Suprapubic skin (tissue), 4 donors: ENCODE measurements around the gene COPS7A. TPM values are rescaled to one million over a fixed set of nuclear protein-coding genes. Genes with fewer than 3 reads are reported as not detected.
A peak's percentile ranks its signal among the peaks of the same experiment; 100 is the strongest.
"Not testable (repeated sequence)": the region's sequence is repeated elsewhere in the genome, so short reads cannot be mapped to it uniquely, and the experiment has no call there.

Experiments
- DNase-seq, 2 donors: peaks; one replicate each; pipeline ENCODE4 v3.0.0-alpha.2; 2019; ENCODE audit warnings: low spot score in 2 of 2
- H3K27ac ChIP-seq: fragments of 200-600 bp; sonication (generic); one replicate; pipeline ENCODE4 v1.5.1; 2019
- H3K27me3 ChIP-seq: fragments of 200-600 bp; sonication (generic); one replicate; pipeline ENCODE4 v1.5.1; 2019
- H3K36me3 ChIP-seq: fragments of 200-600 bp; sonication (generic); one replicate; pipeline ENCODE4 v1.5.1; 2019
- H3K4me1 ChIP-seq: fragments of 200-600 bp; sonication (generic); one replicate; pipeline ENCODE4 v1.5.1; 2019
- H3K4me3 ChIP-seq: fragments of 200-600 bp; sonication (generic); one replicate; pipeline ENCODE4 v1.5.1; 2019; ENCODE audit warnings: mild to moderate bottlenecking
- H3K9me3 ChIP-seq: fragments of 200-600 bp; sonication (generic); one replicate; pipeline ENCODE4 v1.5.1; 2019
- CTCF ChIP-seq, 2 donors: fragments of 200-600 bp in 1 of 2; fragments of 450-650 bp in 1 of 2; sonication (generic) in 1 of 2; IDR thresholded peaks; one replicate each; pipeline ENCODE4 v1.5.1; 2016 to 2019; ENCODE audit warnings: antibody characterized with exemption in 2 of 2, mild to moderate bottlenecking in 1 of 2, moderate library complexity in 1 of 2
- EP300 ChIP-seq: sonication (generic); formaldehyde crosslinking; IDR thresholded peaks from one replicate; pipeline ENCODE4 v1.6.1; 2017; ENCODE audit warnings: antibody characterized with exemption
- POLR2A ChIP-seq, 2 donors: fragments of 450-650 bp; IDR thresholded peaks; one replicate each; pipeline ENCODE4 v1.6.1; 2017; ENCODE audit warnings: antibody characterized with exemption in 2 of 2, mild to moderate bottlenecking in 2 of 2, moderate library complexity in 2 of 2
- POLR2AphosphoS5 ChIP-seq, 3 donors: sonication (generic); formaldehyde crosslinking; IDR thresholded peaks; one replicate each; pipeline ENCODE4 v1.6.1; 2017; ENCODE audit warnings: antibody characterized with exemption in 3 of 3
- WGBS: methylation state at CpG from one replicate; pipeline ENCODE4 v1.1.5; 2018; 5-methylcytosine and 5-hydroxymethylcytosine counted together
- total RNA-seq, 4 donors: library from RNA; depleted of rRNA; stranded (reverse); fragments of >200 nt; gene quantifications; one replicate each; pipeline ENCODE4 v1.1.0, GENCODE V29; 2016

Gene COPS7A
- total RNA-seq, 4 donors from 2014 or later: 50.2 to 70.7 (median 66.6) TPM

GRCh38 chr12:6736754-6737153, 12.9 kb downstream of the COPS7A start:
- no peak for DNase-seq
- 93% methylated on average over 5 of the region's 5 CpGs for WGBS
- Histone ChIP-seq H3K9me3 (no peaks in the 10 kb centered on the region), H3K27me3 (no peaks in the 10 kb centered on the region), H3K36me3 (peaks cover 17% of the 10 kb centered on the region), H3K4me3 (no peak overlapping the region), H3K27ac (no peak overlapping the region), H3K4me1 (peaks cover 11% of the 10 kb centered on the region)
- TF ChIP-seq EP300 (no peak), POLR2A (IDR thresholded peaks at IDR 0.05) (no peak), CTCF (IDR thresholded peaks at IDR 0.05) (no peak)

- DNase-seq, H3K27me3 ChIP-seq, H3K27ac ChIP-seq, H3K4me3 ChIP-seq, H3K9me3 ChIP-seq: not testable (repeated sequence)
- H3K4me1 ChIP-seq: peaks cover 14% of the 10 kb centered on the region
- H3K36me3 ChIP-seq: peaks cover 10% of the 10 kb centered on the region
- WGBS: 61% methylated on average over 12 of the region's 12 CpGs
Measured at GRCh38 chr12:6742080-6742479, 18.2 kb downstream of the COPS7A start.

DNA sequence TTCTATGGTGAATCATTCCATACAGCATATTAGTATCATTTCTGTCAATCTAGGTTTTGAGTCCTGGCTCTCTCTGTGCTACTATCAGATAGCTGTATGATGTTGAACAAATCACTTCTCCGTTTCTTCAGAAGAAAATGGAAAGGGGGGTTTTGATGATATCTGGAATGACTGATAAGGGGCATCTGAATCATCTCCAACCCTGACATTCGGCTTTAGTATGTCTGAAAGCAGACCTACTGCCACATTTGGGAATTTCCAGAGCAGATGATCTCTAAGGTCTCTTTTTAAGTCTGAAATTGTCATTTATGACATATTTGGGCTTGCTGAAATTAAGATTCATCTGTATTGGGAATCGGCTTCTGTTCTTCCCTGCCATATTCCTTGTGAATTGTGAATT, 19.0 kb downstream of the COPS7A start:
- 58% methylated on average over 3 of the region's 3 CpGs for WGBS
- no peak overlapping the region for H3K4me3 ChIP-seq
- no peak for DNase-seq
- peaks cover 18% of the 10 kb centered on the region for H3K36me3 ChIP-seq
- no peak overlapping the region for H3K27ac ChIP-seq
- no peaks in the 10 kb centered on the region for H3K27me3 ChIP-seq
- H3K4me1 ChIP-seq: peaks cover 14% of the 10 kb centered on the region
- TF ChIP-seq EP300: no peak
- TF ChIP-seq POLR2AphosphoS5 (IDR thresholded peaks at IDR 0.05): no peak
- no peak for TF ChIP-seq POLR2A (IDR thresholded peaks at IDR 0.05)
- TF ChIP-seq CTCF (IDR thresholded peaks at IDR 0.05): no peak
- no peaks in the 10 kb centered on the region for H3K9me3 ChIP-seq

DNA sequence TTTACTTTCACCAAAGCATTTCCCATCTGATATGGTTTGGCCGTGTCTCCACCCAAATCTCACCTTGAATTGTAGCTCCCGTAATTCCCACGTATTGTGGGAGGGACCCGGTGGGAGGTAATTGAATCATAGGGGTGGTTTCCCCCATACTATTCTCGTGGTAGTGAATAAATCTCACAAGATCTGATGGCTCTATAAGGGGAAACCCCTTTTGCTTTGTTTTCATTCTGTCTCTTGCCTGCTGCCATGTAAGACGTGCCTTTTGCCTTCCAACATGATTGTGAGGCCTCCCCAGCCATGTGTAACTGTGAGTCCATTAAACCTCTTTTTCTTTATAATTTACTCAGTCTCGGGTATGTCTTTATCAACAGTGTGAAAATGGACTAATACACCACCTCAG, 19.5 kb downstream of the COPS7A start:
- H3K27me3 ChIP-seq, H3K9me3 ChIP-seq, H3K27ac ChIP-seq, H3K4me3 ChIP-seq, DNase-seq: not testable (repeated sequence)
- Histone ChIP-seq H3K36me3 (peaks cover 23% of the 10 kb centered on the region), H3K4me1 (peaks cover 14% of the 10 kb centered on the region)
- WGBS: 57% methylated on average over 7 of the region's 7 CpGs

DNA sequence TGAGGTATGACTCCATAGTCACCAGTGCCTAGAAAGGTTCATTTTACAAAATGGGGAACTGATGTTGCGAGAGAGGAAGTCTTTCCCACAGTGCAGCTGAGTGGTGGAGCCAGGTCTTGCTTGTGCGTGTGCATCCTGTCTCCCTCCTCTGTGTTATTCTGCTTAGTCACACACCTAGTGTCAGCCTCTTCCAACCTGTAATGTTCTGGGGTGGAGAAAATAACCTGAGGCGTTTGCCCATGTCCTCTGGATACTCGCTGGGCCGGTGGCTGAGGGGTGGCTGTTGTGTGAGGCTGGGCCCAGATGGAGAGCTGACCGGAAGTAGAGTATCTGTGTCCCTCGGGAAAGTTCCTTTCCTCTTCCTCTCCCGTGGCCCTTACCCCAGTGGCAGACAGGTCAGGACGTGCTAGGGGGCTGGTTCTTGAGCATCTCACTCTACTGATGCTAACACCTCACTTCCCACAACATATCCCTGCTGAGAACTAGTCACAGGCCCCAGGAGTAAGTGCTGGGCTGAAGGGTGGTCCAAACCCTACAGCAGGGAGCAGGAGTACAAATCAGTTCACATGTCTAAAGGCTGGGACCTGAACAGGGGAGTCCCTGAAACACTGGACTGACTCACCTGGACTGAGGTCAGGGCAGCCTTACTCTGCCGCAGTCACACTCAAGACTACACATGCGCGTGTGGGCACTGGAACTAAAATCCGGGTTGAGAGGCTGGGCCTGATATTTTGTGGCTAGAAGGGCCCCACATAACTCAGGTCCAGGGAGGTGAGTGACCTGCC, 22.1 kb downstream of the COPS7A start:
- peak overlapping the region; percentile 3 for H3K27ac ChIP-seq
- H3K4me1 ChIP-seq: peaks cover 14% of the 10 kb centered on the region
- no peaks in the 10 kb centered on the region for H3K27me3 ChIP-seq
- no peak overlapping the region for H3K4me3 ChIP-seq
- WGBS: 54% methylated on average over 11 of the region's 13 CpGs
- DNase-seq: no peak
- TF ChIP-seq EP300 (no peak), CTCF (IDR thresholded peaks at IDR 0.05) (no peak), POLR2A (IDR thresholded peaks at IDR 0.05) (no peak), POLR2AphosphoS5 (IDR thresholded peaks at IDR 0.05) (no peak)
- no peaks in the 10 kb centered on the region for H3K9me3 ChIP-seq
- peaks cover 49% of the 10 kb centered on the region for H3K36me3 ChIP-seq

DNA sequence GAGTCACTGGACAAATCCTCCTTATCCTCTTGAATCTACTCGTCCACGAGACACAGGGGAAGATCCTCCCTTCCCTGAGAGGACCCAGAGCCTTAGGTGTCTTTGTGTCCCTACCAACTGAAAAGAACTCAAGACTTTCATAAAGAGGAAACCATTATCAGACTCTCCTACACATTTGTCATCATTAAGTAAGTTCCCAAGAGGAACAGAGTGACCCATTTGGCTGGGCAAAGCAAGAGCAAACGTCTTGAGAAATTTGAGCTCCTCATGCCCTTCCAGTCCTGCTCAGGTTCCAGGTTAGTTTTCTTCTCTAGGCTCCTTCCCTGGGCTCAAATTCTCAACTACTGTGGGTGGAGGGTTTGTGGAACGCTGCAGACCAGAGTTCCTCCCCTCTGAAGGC, 23.4 kb downstream of the COPS7A start:
- TF ChIP-seq CTCF (IDR thresholded peaks at IDR 0.05): no peak
- no peak for TF ChIP-seq POLR2A (IDR thresholded peaks at IDR 0.05)
- no peak for TF ChIP-seq EP300
- TF ChIP-seq POLR2AphosphoS5 (IDR thresholded peaks at IDR 0.05): no peak
- Histone ChIP-seq H3K27me3 (no peaks in the 10 kb centered on the region), H3K27ac (no peak overlapping the region), H3K4me1 (peaks cover 23% of the 10 kb centered on the region), H3K9me3 (no peaks in the 10 kb centered on the region), H3K4me3 (no peak overlapping the region), H3K36me3 (peaks cover 56% of the 10 kb centered on the region)
- no peak for DNase-seq
- 62% methylated on average over 4 of the region's 4 CpGs for WGBS
